Aorta (tissue), 5 donors: ENCODE measurements around the gene PRIM1. TPM values are rescaled to one million over a fixed set of nuclear protein-coding genes. Genes with fewer than 3 reads are reported as not detected.
A peak's percentile ranks its signal among the peaks of the same experiment; 100 is the strongest.

ENCODE experiments used
- ATAC-seq: fragments of 200-7000 bp; cut with Tn5 transposase; one replicate; pipeline ENCODE4 v1.9.1; 2022; ENCODE audit warnings: moderate library complexity; ENCODE audit not compliant: low FRiP score
- DNase-seq, 2 donors: peaks; one replicate each; pipeline ENCODE4 v3.0.0-alpha.2; 2020
- H3K27ac ChIP-seq, 2 donors: one replicate each; pipeline ENCODE4 v1.5.1; 2013; ENCODE audit warnings: low read length in 2 of 2, mild to moderate bottlenecking in 2 of 2, moderate library complexity in 2 of 2, control low read depth in 1 of 2, inconsistent platforms in 1 of 2, low read depth in 1 of 2
- H3K27me3 ChIP-seq, 2 donors: one replicate each; pipeline ENCODE4 v1.6.1; 2013; ENCODE audit warnings: control low read depth in 1 of 2, low read length in 1 of 2, mild to moderate bottlenecking in 1 of 2, moderate library complexity in 1 of 2; ENCODE audit not compliant: insufficient read depth in 2 of 2, control insufficient read depth in 1 of 2
- H3K36me3 ChIP-seq, 2 donors: one replicate each; pipeline ENCODE4 v1.6.1; 2013; ENCODE audit warnings: control low read depth in 1 of 2, low read length in 1 of 2, mild to moderate bottlenecking in 1 of 2; ENCODE audit not compliant: insufficient read depth in 2 of 2, control insufficient read depth in 1 of 2
- H3K4me1 ChIP-seq, 2 donors: one replicate each; pipeline ENCODE4 v1.6.1; 2013; ENCODE audit warnings: low read length in 2 of 2, control low read depth in 1 of 2, mild to moderate bottlenecking in 1 of 2, moderate library complexity in 1 of 2; ENCODE audit not compliant: insufficient read depth in 2 of 2, control insufficient read depth in 1 of 2
- H3K4me3 ChIP-seq, 2 donors: one replicate each; pipeline ENCODE4 v1.5.1; 2013; ENCODE audit warnings: low read length in 2 of 2, control low read depth in 1 of 2, mild to moderate bottlenecking in 1 of 2
- H3K9me3 ChIP-seq: one replicate; pipeline ENCODE4 v1.6.1; 2013; ENCODE audit warnings: mild to moderate bottlenecking, low read length; ENCODE audit not compliant: control insufficient read depth
- WGBS, 2 donors: extraction: QIAGEN DNeasy Blood & Tissue Kit; methylation state at CpG; one replicate each; pipeline ENCODE4 v1.1.7; 2013; 5-methylcytosine and 5-hydroxymethylcytosine counted together
- intact Hi-C, 2 donors: fragments of 100-400 bp; cut with DNase I; formaldehyde crosslinking; loops; one replicate each; pipeline versions ENCODE4 v1.14.2 to v1.15.0; 2022
- polyA plus RNA-seq, 2 donors: library from polyadenylated mRNA; stranded (reverse); fragments of 200-250 nt; gene quantifications; one replicate each; pipeline ENCODE4 v1.2.3, GENCODE V29; 2013
- total RNA-seq, 2 donors: library from RNA; stranded (reverse); fragmentation: NEBNext Ultra II Directional; extraction: Animal tissue kit (Norgen Biotek cat#: 25700); gene quantifications; one replicate each; pipeline ENCODE4 v1.2.1, GENCODE V29; 2021
- donor health status: healthy with polysubstance abuse.
- donor health status: Bipolar disorder and iron deficiency.
- donor health status: DM: no; HTN: no; CAD: no.
- donor health status: DM: no; HTN: no; CAD: no.
- donor health status: DM: yes; HTN: yes; CAD: no.

PRIM1 gene
- total and polyA plus RNA-seq, 4 donors = 1.9 to 4.6 (median 2.8) TPM

GRCh38 chr12:56724701-56724971 is 27.5 kb downstream of the PRIM1 start:
- 0% methylated on average over 9 of the region's 9 CpGs for WGBS, 2 donors

GRCh38 chr12:56723889-56724700 is 28.0 kb downstream of the PRIM1 start:
- DNase-seq (peak in 1 of 2 donors; percentile 67), ATAC-seq (peak; percentile 16)
- Histone ChIP-seq H3K27ac (no peak overlapping the region), H3K4me1 (peaks cover 0 to 7% of the 10 kb centered on the region in 2 donors), H3K9me3 (no peaks in the 10 kb centered on the region), H3K4me3 (peak overlapping the region; percentile 80 to 82), H3K27me3 (no peaks in the 10 kb centered on the region), H3K36me3 (no peaks in the 10 kb centered on the region)
- WGBS, 2 donors = 2% methylated on average over 14 of the region's 14 CpGs
- intact Hi-C loops = loop anchor here in 1 of 2 donors (2.0 to 10.0 kb wide), 2 partner anchors 35 to 79 kb away; partner anchors contain the start of genes ATP5F1B and PTGES3

More at GRCh38 chr12:56724701-56724971, 27.5 kb downstream of the PRIM1 start:
- peak overlapping the region in 1 of 2 donors; percentile 69 for H3K27ac ChIP-seq
- H3K27me3 ChIP-seq = no peaks in the 10 kb centered on the region
- intact Hi-C loops = loop anchor here in 1 of 2 donors (2.0 to 10.0 kb wide), 2 partner anchors 36 to 80 kb away; partner anchors contain the start of genes ATP5F1B and PTGES3
- peaks cover 0 to 7% of the 10 kb centered on the region in 2 donors for H3K4me1 ChIP-seq
- H3K36me3 ChIP-seq = no peaks in the 10 kb centered on the region
- no peaks in the 10 kb centered on the region for H3K9me3 ChIP-seq
- ATAC-seq = peak; percentile 4
- peak overlapping the region; percentile 80 to 82 for H3K4me3 ChIP-seq
- peak in 1 of 2 donors; percentile 73 for DNase-seq

DNA sequence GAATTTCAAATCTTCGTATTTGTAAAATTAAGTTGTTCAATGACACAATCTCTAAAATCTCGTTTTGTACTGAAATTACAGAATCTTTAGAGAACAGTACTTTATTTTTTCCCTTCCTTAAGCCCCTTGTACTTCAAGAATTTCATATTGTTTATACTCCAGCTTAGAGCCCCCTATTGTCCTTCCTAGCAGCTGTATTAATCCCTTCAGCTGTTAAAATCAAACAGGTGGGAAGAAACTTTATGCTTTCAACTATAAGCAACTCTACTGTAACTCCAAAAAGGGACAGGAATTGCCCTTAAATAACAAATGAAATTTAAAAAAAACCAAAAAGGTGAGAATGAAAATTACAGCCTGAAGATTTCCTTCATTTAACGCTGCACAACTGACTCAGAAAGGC is 28.8 kb downstream of the PRIM1 start:
- peaks cover 0 to 7% of the 10 kb centered on the region in 2 donors for H3K4me1 ChIP-seq
- H3K27ac ChIP-seq = no peak overlapping the region

DNA sequence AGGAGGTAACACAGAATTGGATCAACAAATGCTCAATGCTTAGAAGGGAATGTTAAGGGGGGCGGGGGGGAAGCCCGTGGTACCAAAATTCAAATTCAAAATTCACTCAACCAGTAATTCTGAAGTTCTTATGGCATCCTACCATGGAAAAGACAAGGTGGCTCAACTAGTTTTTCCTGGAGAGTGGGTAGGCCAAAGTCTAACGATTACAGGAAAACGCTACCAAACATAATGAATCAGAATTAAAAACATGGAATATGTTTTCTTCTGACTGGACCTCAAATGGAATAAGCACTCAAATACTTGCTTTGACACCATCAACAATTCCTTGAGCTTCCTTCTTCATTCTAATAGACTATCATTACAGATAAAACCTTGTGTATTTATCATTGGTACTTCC is 29.3 kb downstream of the PRIM1 start:
- Histone ChIP-seq H3K4me3 (no peak overlapping the region), H3K27ac (no peak overlapping the region), H3K4me1 (peaks cover 0 to 7% of the 10 kb centered on the region in 2 donors), H3K9me3 (no peaks in the 10 kb centered on the region), H3K27me3 (no peaks in the 10 kb centered on the region), H3K36me3 (no peaks in the 10 kb centered on the region)
- intact Hi-C loops = loop anchor here in 1 of 2 donors (10.0 kb wide), 1 partner anchor 78 kb away; the partner anchor contains the start of gene ATP5F1B
- no peak for ATAC-seq
- WGBS, 2 donors = 51 to 69% methylated on average over 4 of the region's 4 CpGs
- no peak for DNase-seq

More for the DNA sequence above, 28.8 kb downstream of the PRIM1 start:
- WGBS, 2 donors = 50 to 63% methylated on average over 3 of the region's 3 CpGs
- ATAC-seq (no peak), DNase-seq (no peak)
- intact Hi-C loops = loop anchor here in 1 of 2 donors (10.0 kb wide), 1 partner anchor 79 kb away; the partner anchor contains the start of gene ATP5F1B
- H3K27me3 ChIP-seq = no peaks in the 10 kb centered on the region
- H3K4me3 ChIP-seq = peak overlapping the region; percentile 80 to 82
- H3K36me3 ChIP-seq = no peaks in the 10 kb centered on the region
- no peaks in the 10 kb centered on the region for H3K9me3 ChIP-seq

DNA sequence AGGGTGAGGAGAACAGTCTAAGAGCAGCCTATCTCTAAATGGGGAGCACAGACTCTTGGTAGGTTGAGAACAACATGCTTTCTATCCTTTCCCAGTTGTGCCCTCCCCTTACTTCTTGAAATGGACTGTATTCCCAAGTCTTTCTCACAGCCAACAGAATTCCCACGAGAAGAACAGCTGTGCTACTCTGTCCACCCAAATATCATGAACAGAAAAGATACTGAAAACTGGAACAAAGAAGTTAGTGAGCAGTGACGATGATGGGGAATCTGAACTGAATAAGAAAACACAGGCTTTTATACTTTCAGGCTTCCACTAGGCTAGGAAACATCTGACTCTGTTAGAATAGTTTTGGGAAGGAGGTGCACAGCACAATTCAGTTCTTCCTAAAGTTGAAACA is 30.4 kb downstream of the PRIM1 start:
- no peak for ATAC-seq
- 22 to 31% methylated on average over 2 of the region's 2 CpGs for WGBS, 2 donors
- no peak overlapping the region for H3K4me3 ChIP-seq
- DNase-seq = no peak
- intact Hi-C loops = loop anchor here in 1 of 2 donors (10.0 kb wide), 1 partner anchor 77 kb away; the partner anchor contains the start of gene ATP5F1B
- H3K36me3 ChIP-seq = no peaks in the 10 kb centered on the region
- peaks cover 0 to 7% of the 10 kb centered on the region in 2 donors for H3K4me1 ChIP-seq
- H3K27me3 ChIP-seq = no peaks in the 10 kb centered on the region
- no peaks in the 10 kb centered on the region for H3K9me3 ChIP-seq
- no peak overlapping the region for H3K27ac ChIP-seq

DNA sequence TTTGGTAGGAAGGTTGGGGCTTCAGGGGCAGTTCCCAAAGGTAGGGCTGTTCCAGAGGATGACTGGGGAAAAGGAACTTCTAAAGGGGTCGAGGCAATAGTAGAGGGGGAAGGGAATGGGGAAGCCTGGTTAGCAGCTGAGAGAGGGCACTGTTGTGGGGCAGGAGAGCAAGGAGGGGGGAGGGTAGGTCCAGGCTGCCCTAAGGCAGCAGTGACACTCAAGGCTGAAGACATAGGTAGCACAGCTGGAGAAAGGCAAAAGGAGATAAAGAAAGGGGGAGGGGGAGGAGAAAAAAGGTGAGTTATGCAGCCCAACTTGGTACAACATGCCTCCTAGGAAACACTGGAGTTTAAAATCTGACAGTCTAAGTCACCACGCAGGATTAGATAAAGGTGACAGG is 30.9 kb downstream of the PRIM1 start:
- no peak overlapping the region for H3K4me3 ChIP-seq
- 62 to 66% methylated on average over 2 of the region's 2 CpGs for WGBS, 2 donors
- peak in 1 of 2 donors; percentile 25 for DNase-seq

GRCh38 chr12:56720731-56721151 is 31.4 kb downstream of the PRIM1 start:
- no peak overlapping the region for H3K27ac ChIP-seq
- H3K36me3 ChIP-seq = peaks cover 0 to under 1% of the 10 kb centered on the region in 2 donors
- ATAC-seq (no peak), DNase-seq (peak in 1 of 2 donors; percentile 15)
- no peaks in the 10 kb centered on the region for H3K9me3 ChIP-seq
- H3K4me3 ChIP-seq = no peak overlapping the region
- peaks cover 0 to 7% of the 10 kb centered on the region in 2 donors for H3K4me1 ChIP-seq
- intact Hi-C loops = loop anchor here in 1 of 2 donors (10.0 kb wide), 1 partner anchor 76 kb away; the partner anchor contains the start of gene ATP5F1B
- 82 to 87% methylated on average over 1 of the region's 1 CpG for WGBS, 2 donors
- no peaks in the 10 kb centered on the region for H3K27me3 ChIP-seq

More for the DNA sequence above, 30.9 kb downstream of the PRIM1 start:
- ATAC-seq = no peak
- Histone ChIP-seq H3K4me1 (peaks cover 0 to 7% of the 10 kb centered on the region in 2 donors), H3K36me3 (no peaks in the 10 kb centered on the region), H3K27ac (no peak overlapping the region), H3K9me3 (no peaks in the 10 kb centered on the region), H3K27me3 (no peaks in the 10 kb centered on the region)
- intact Hi-C loops = loop anchor here in 1 of 2 donors (10.0 kb wide), 1 partner anchor 76 kb away; the partner anchor contains the start of gene ATP5F1B

DNA sequence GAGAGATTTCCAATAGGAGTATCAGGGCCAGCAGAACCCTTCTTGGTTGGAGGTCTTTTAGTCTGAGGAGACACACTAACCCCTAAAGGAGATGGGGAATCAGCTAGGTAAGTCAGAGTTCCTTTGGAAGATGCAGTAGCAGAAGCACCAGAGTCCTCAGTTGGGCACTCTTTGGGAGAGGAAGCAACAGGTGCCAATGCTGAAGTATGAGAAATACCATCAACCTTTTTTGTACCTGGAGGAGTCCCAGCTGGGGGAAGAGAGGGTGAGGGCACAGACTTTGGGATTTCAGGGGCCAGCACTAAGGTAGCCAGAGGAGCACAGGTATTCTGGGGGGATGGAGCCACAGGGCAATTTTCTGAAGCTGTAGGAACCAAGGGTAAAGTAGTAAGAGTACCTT is 33.1 kb downstream of the PRIM1 start:
- H3K27me3 ChIP-seq = no peaks in the 10 kb centered on the region
- peaks cover 2% of the 10 kb centered on the region in 2 donors for H3K36me3 ChIP-seq
- intact Hi-C loops = no loop called here
- DNase-seq (no peak), ATAC-seq (no peak)
- no peaks in the 10 kb centered on the region for H3K9me3 ChIP-seq
- H3K27ac ChIP-seq = no peak overlapping the region
- no peak overlapping the region for H3K4me3 ChIP-seq
- H3K4me1 ChIP-seq = peaks cover 0 to 7% of the 10 kb centered on the region in 2 donors
